Erythroblast (primary cell): Measurements from ENCODE around the gene ADD1.

Source experiments
- GATA1 ChIP-seq: IDR thresholded peaks from 2 replicates; pipeline ENCODE4 v1.6.1; 2011; ENCODE audit warnings: low read depth, mild to moderate bottlenecking, control low read depth, low read length, moderate library complexity
- POLR2A ChIP-seq: IDR thresholded peaks from 2 replicates; pipeline ENCODE4 v1.6.1; 2011; ENCODE audit warnings: mild to moderate bottlenecking, low read length

DNA sequence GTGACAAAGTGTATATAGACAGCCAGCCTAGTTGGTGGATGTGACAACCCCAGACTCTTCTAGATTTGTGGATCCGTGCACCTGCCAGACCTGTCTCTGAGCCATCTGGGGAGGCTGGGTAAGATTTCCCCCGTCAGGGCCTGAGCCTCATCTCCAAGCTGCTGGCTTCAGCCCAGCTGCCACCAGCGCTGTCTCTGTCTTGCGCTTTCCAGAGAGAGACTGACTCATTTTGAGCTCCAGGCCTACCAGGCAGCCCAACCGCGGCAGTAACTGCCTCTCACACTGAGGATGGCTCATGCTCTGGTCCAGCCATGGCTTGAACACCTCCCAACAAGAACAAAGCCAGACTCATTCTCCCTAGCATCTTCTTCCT, 93.1 kb downstream of the ADD1 start:
- TF ChIP-seq POLR2A (no peak), GATA1 (no peak)
